ENCODE results near the gene LY86. TPM values are rescaled to one million over a fixed set of nuclear protein-coding genes. Genes with fewer than 3 reads are reported as not detected.

The LY86 gene
- total RNA-seq, 2 donors from 2014 or later = 2.3 TPM; not detected in 1

GRCh38 chr6:6585003-6585311 lies 3.6 kb upstream of the LY86 start:
- Histone ChIP-seq H3K4me3 (no peak overlapping the region), H3K27me3 (no peaks in the 10 kb centered on the region), H3K4me1 (no peaks in the 10 kb centered on the region), H3K9me3 (no peaks in the 10 kb centered on the region), H3K27ac (no peak overlapping the region), H3K36me3 (replicated peaks in 1 of 2; ENCODE audit: insufficient read depth in 1 of 2, low read depth in 2 of 2) (no peaks in the 10 kb centered on the region)
- DNase-seq = no peak
- ATAC-seq = no peak
- no peak for TF ChIP-seq POLR2A (IDR thresholded peaks at IDR 0.05)
- TF ChIP-seq, protein P1, sequence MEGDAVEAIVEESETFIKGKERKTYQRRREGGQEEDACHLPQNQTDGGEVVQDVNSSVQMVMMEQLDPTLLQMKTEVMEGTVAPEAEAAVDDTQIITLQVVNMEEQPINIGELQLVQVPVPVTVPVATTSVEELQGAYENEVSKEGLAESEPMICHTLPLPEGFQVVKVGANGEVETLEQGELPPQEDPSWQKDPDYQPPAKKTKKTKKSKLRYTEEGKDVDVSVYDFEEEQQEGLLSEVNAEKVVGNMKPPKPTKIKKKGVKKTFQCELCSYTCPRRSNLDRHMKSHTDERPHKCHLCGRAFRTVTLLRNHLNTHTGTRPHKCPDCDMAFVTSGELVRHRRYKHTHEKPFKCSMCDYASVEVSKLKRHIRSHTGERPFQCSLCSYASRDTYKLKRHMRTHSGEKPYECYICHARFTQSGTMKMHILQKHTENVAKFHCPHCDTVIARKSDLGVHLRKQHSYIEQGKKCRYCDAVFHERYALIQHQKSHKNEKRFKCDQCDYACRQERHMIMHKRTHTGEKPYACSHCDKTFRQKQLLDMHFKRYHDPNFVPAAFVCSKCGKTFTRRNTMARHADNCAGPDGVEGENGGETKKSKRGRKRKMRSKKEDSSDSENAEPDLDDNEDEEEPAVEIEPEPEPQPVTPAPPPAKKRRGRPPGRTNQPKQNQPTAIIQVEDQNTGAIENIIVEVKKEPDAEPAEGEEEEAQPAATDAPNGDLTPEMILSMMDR (IDR thresholded peaks at IDR 0.05) = no peak
- 45 to 48% methylated on average over 1 of the region's 1 CpG for WGBS, 2 donors
- intact Hi-C loops (cut with DNase I) = no loop called here

DNA sequence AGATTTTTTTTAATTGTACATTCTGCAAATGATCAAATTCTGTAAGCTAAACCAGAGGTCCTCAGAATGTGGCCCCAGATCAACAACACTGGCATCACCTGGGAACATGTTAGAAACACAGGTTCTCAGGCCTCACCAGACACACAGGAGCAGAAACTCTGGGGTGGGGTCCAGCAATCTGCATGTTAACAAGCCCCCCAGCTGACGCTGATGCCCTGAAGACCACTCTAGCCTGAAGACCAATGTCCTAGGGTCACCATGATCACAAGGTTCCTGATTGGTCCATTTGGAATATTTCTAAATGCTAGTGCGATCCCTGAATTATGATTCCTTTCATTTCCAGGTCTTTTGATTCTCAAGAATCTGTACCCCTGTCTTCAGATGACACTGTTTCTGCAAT lies 2.4 kb upstream of the LY86 start:
- Histone ChIP-seq H3K4me1 (no peaks in the 10 kb centered on the region), H3K36me3 (replicated peaks in 1 of 2; ENCODE audit: insufficient read depth in 1 of 2, low read depth in 2 of 2) (no peaks in the 10 kb centered on the region), H3K27me3 (no peaks in the 10 kb centered on the region), H3K27ac (no peak overlapping the region), H3K9me3 (no peaks in the 10 kb centered on the region), H3K4me3 (no peak overlapping the region)
- DNase-seq (no peak), ATAC-seq (no peak)
- WGBS, 2 donors = 65 to 92% methylated on average over 2 of the region's 2 CpGs
- intact Hi-C loops (cut with DNase I) = no loop called here
- TF ChIP-seq, protein P1 (IDR thresholded peaks at IDR 0.05) = no peak
- no peak for TF ChIP-seq POLR2A (IDR thresholded peaks at IDR 0.05)

GRCh38 chr6:6586671-6587526 lies 1.6 kb upstream of the LY86 start:
- Histone ChIP-seq H3K4me3 (no peak overlapping the region), H3K9me3 (no peaks in the 10 kb centered on the region), H3K36me3 (replicated peaks in 1 of 2; ENCODE audit: insufficient read depth in 1 of 2, low read depth in 2 of 2) (no peaks in the 10 kb centered on the region), H3K27me3 (no peaks in the 10 kb centered on the region), H3K4me1 (no peaks in the 10 kb centered on the region), H3K27ac (no peak overlapping the region)
- no peak for ATAC-seq
- DNase-seq = no peak
- WGBS, 2 donors = 82 to 91% methylated on average over 10 of the region's 10 CpGs
- intact Hi-C loops (cut with DNase I) = no loop called here
- TF ChIP-seq, protein P1 (IDR thresholded peaks at IDR 0.05) = no peak
- no peak for TF ChIP-seq POLR2A (IDR thresholded peaks at IDR 0.05)

DNA sequence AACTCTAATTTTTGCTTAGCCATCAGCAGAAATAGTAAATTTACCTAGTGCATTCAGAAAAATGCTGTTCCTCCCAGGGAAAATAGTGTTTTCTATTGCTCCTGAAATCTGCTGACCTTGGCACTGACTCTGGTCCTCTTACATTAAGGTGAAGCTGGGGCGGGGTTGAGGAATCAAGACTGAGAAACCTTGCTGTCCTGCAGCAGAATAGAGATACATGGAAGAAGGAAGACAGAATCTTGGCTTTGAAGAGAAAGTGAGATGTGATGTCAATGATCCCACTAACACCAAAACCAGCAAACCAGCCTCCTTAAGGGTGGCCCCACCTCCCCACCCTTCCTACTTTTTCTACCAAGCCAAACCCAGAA lies 840 bp upstream of the LY86 start:
- intact Hi-C loops (cut with DNase I) = no loop called here
- no peaks in the 10 kb centered on the region for H3K36me3 ChIP-seq (replicated peaks in 1 of 2; ENCODE audit: insufficient read depth in 1 of 2, low read depth in 2 of 2)
- H3K27me3 ChIP-seq = no peaks in the 10 kb centered on the region
- ATAC-seq = no peak
- no peak overlapping the region for H3K27ac ChIP-seq
- no peaks in the 10 kb centered on the region for H3K4me1 ChIP-seq
- 85 to 100% methylated on average over 1 of the region's 1 CpG for WGBS, 2 donors
- TF ChIP-seq POLR2A (IDR thresholded peaks at IDR 0.05) = no peak
- TF ChIP-seq, protein P1 (IDR thresholded peaks at IDR 0.05) = no peak
- H3K9me3 ChIP-seq = no peaks in the 10 kb centered on the region
- H3K4me3 ChIP-seq = no peak overlapping the region
- DNase-seq = no peak
